HEK293 (cell line): Measurements from ENCODE around the gene ATG101.

Source experiments
- CTCF ChIA-PET: fragments of 350-600 bp; formaldehyde crosslinking; extraction: SDS; loops from one replicate; lab custom pipeline; 2021; ENCODE audit warnings: antibody characterized with exemption; lab: Yijun Ruan, JAX
- POLR2A ChIA-PET: fragments of 300-600 bp; formaldehyde crosslinking; extraction: SDS; loops from one replicate; lab custom pipeline; 2020; ENCODE audit warnings: antibody characterized with exemption, inconsistent platforms; lab: Yijun Ruan, JAX
- H3K27ac ChIP-seq: fragments of 200-500 bp; sonication (Bioruptor generic); 2 replicates; pipeline ENCODE4 v1.5.1; 2014; ENCODE audit warnings: low read depth, low read length, control low read depth, inconsistent platforms; ENCODE audit errors: extremely low read depth
- H3K36me3 ChIP-seq, 2 experiments: fragments of 200-500 bp in 1 of 2; sonication (Bioruptor generic) in 1 of 2; 1 replicate in 1 of 2; 2 replicates in 1 of 2; pipeline ENCODE4 v1.5.1; 2014 to 2017; ENCODE audit warnings: inconsistent platforms in 2 of 2, low read length in 2 of 2; ENCODE audit not compliant: control insufficient read depth in 2 of 2, insufficient read depth in 1 of 2
- H3K4me1 ChIP-seq: fragments of 200-500 bp; sonication (Bioruptor generic); 2 replicates; pipeline ENCODE4 v1.5.1; 2014; ENCODE audit warnings: mild to moderate bottlenecking, low read length, inconsistent platforms; ENCODE audit not compliant: control insufficient read depth, insufficient read depth
- H3K4me3 ChIP-seq: 2 replicates; pipeline ENCODE4 v1.5.1; 2011; ENCODE audit warnings: low read depth, mild to moderate bottlenecking, control low read depth, low read length, moderate library complexity
- H3K9me3 ChIP-seq: fragments of 200-500 bp; sonication (Bioruptor generic); 2 replicates; pipeline ENCODE4 v1.5.1; 2014; ENCODE audit warnings: low read depth, low read length, inconsistent platforms; ENCODE audit not compliant: control insufficient read depth, insufficient read depth
- GLI2 ChIP-seq: fragments of 450-650 bp; formaldehyde crosslinking; IDR thresholded peaks from 2 replicates; pipeline ENCODE4; 2017; ENCODE audit warnings: missing biosample characterization, missing genetic modification characterization, low read depth, borderline replicate concordance
- GLIS1 ChIP-seq: fragments of 450-650 bp; formaldehyde crosslinking; IDR thresholded peaks from 2 replicates; pipeline ENCODE4 v1.5.1; 2016; ENCODE audit warnings: missing biosample characterization, missing genetic modification characterization
- GLIS2 ChIP-seq: fragments of 450-650 bp; formaldehyde crosslinking; IDR thresholded peaks from 2 replicates; pipeline ENCODE4 v1.5.1; 2016; ENCODE audit warnings: missing biosample characterization, missing genetic modification characterization
- KLF7 ChIP-seq: fragments of 450-650 bp; formaldehyde crosslinking; IDR thresholded peaks from 2 replicates; pipeline ENCODE4 v1.5.1; 2016; ENCODE audit warnings: missing biosample characterization, missing genetic modification characterization, borderline replicate concordance
- OSR2 ChIP-seq: fragments of 450-650 bp; formaldehyde crosslinking; IDR thresholded peaks from 2 replicates; pipeline ENCODE4 v1.5.1; 2016; ENCODE audit warnings: missing biosample characterization, missing genetic modification characterization
- ZNF175 ChIP-seq: fragments of 450-650 bp; formaldehyde crosslinking; IDR thresholded peaks from 2 replicates; pipeline ENCODE4 v1.5.1; 2016; ENCODE audit warnings: missing biosample characterization, missing genetic modification characterization
- ZNF184 ChIP-seq: fragments of 450-650 bp; IDR thresholded peaks from 2 replicates; pipeline ENCODE4 v1.5.1; 2018; ENCODE audit warnings: missing biosample characterization, mild to moderate bottlenecking, missing genetic modification characterization
- ZNF2 ChIP-seq: fragments of 450-650 bp; formaldehyde crosslinking; IDR thresholded peaks from 2 replicates; pipeline ENCODE4 v1.5.1; 2016; ENCODE audit warnings: missing biosample characterization, missing genetic modification characterization
- ZNF521 ChIP-seq: fragments of 450-650 bp; formaldehyde crosslinking; IDR thresholded peaks from 2 replicates; pipeline ENCODE4 v1.5.1; 2017; ENCODE audit warnings: missing biosample characterization, mild to moderate bottlenecking, missing genetic modification characterization
- ZNF585B ChIP-seq: fragments of 450-650 bp; formaldehyde crosslinking; IDR thresholded peaks from 2 replicates; pipeline ENCODE4 v1.5.1; 2016; ENCODE audit warnings: missing biosample characterization, missing genetic modification characterization
- ZNF626 ChIP-seq: fragments of 450-650 bp; sonication (Bioruptor Pico); formaldehyde crosslinking; IDR thresholded peaks from 2 replicates; pipeline ENCODE4 v1.5.1; 2018; ENCODE audit warnings: missing biosample characterization, missing genetic modification characterization, inconsistent platforms
- ZNF654 ChIP-seq: fragments of 450-650 bp; formaldehyde crosslinking; IDR thresholded peaks from 2 replicates; pipeline ENCODE4 v1.5.1; 2016; ENCODE audit warnings: low read depth, missing biosample characterization, missing genetic modification characterization
- ZNF791 ChIP-seq: fragments of 450-650 bp; formaldehyde crosslinking; IDR thresholded peaks from 2 replicates; pipeline ENCODE4 v1.5.1; 2016; ENCODE audit warnings: missing biosample characterization, missing genetic modification characterization
- ZNF837 ChIP-seq: fragments of 450-650 bp; formaldehyde crosslinking; IDR thresholded peaks from 2 replicates; pipeline ENCODE4 v1.5.1; 2016; ENCODE audit warnings: missing biosample characterization, missing genetic modification characterization
- ZSCAN30 ChIP-seq: fragments of 450-650 bp; IDR thresholded peaks from 2 replicates; pipeline ENCODE4 v1.5.1; 2018; ENCODE audit warnings: missing biosample characterization, mild to moderate bottlenecking, missing genetic modification characterization, moderate library complexity
- TF ChIP-seq, protein P1 (sequence below): fragments of 450-650 bp; formaldehyde crosslinking; IDR thresholded peaks from 2 replicates; pipeline ENCODE4 v1.5.1; 2016; ENCODE audit warnings: missing biosample characterization, missing genetic modification characterization, borderline replicate concordance
- TF ChIP-seq, protein P2 (sequence below): fragments of 450-650 bp; formaldehyde crosslinking; IDR thresholded peaks from 2 replicates; pipeline ENCODE4 v1.5.1; 2016; ENCODE audit warnings: missing biosample characterization, missing genetic modification characterization
- TF ChIP-seq, protein P3 (sequence below): fragments of 450-650 bp; formaldehyde crosslinking; IDR thresholded peaks from 2 replicates; pipeline ENCODE4 v1.5.1; 2016; ENCODE audit warnings: missing biosample characterization, missing genetic modification characterization
- TF ChIP-seq, protein P4 (sequence below): fragments of 450-650 bp; IDR thresholded peaks from 2 replicates; pipeline ENCODE4 v1.5.1; 2018; ENCODE audit warnings: missing biosample characterization, mild to moderate bottlenecking, missing genetic modification characterization
- TF ChIP-seq, protein P5 (sequence below): fragments of 450-650 bp; IDR thresholded peaks from 2 replicates; pipeline ENCODE4 v1.5.1; 2018; ENCODE audit warnings: missing biosample characterization, missing genetic modification characterization
- TF ChIP-seq, protein P6 (sequence below): fragments of 450-650 bp; formaldehyde crosslinking; IDR thresholded peaks from 2 replicates; pipeline ENCODE4 v1.5.0; 2017; ENCODE audit warnings: missing biosample characterization, missing genetic modification characterization, borderline replicate concordance

The ATG101 gene

DNA sequence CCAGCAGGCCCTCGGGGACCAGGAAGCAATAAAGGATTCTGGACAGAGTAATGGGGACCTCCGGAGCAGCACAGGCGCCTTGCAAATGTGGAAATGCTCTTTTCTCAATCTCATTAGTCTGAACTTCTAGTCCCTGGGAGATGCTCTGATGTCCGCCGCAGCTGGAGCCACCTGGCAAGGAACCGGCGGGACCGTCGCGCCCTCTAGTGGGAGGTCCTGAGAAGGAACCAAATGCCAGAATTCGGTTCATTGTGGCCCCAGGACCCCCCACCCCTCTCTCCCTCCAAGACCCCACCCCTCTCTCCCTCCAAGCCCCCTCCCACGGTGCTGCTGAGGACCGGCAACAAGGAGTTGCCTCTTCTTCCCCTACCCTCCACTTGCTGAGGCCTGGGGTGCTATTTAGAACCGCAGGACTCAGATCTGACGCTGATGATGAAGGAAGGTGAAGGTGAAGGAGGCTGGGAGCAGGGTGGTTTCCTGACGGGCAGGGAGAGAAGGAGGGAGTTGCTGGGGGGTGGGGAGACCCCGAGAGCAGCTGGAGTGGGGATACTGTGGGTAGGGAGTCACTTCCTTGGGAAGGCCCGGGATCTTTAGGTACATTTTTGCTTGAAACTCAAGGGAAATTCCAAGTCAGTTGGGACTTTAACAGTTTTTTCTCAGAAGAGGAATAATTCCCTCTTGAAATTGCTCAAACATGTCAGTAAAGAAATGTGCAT is 52.2 kb downstream of the ATG101 start:
- ChIA-PET CTCF (interaction anchor here (0.6 to 5.8 kb wide), 34 partner anchors 9 to 779 kb away, joined by 3 to 91 read pairs (median 4); partner anchors contain the start of gene ATG101), POLR2A (no interaction called here)
- Histone ChIP-seq H3K4me3 (no peak overlapping the region), H3K36me3 (no peaks in the 10 kb centered on the region), H3K9me3 (no peaks in the 10 kb centered on the region), H3K27ac (no peak overlapping the region), H3K4me1 (peaks cover 6% of the 10 kb centered on the region; the same call in 1 of the 2 replicates)
- TF ChIP-seq ZSCAN30 (tag by site-specific recombination), result peak; percentile 30; the same call in 1 of the 2 replicates
- peak; percentile 86 for TF ChIP-seq ZNF2 (tag by site-specific recombination)
- TF ChIP-seq ZNF654 (tag by site-specific recombination), result peak; percentile 75
- no peak for TF ChIP-seq ZNF626
- TF ChIP-seq, protein P1, sequence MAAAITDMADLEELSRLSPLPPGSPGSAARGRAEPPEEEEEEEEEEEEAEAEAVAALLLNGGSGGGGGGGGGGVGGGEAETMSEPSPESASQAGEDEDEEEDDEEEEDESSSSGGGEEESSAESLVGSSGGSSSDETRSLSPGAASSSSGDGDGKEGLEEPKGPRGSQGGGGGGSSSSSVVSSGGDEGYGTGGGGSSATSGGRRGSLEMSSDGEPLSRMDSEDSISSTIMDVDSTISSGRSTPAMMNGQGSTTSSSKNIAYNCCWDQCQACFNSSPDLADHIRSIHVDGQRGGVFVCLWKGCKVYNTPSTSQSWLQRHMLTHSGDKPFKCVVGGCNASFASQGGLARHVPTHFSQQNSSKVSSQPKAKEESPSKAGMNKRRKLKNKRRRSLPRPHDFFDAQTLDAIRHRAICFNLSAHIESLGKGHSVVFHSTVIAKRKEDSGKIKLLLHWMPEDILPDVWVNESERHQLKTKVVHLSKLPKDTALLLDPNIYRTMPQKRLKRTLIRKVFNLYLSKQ (tag by site-specific recombination), result no peak
- TF ChIP-seq, protein P2, sequence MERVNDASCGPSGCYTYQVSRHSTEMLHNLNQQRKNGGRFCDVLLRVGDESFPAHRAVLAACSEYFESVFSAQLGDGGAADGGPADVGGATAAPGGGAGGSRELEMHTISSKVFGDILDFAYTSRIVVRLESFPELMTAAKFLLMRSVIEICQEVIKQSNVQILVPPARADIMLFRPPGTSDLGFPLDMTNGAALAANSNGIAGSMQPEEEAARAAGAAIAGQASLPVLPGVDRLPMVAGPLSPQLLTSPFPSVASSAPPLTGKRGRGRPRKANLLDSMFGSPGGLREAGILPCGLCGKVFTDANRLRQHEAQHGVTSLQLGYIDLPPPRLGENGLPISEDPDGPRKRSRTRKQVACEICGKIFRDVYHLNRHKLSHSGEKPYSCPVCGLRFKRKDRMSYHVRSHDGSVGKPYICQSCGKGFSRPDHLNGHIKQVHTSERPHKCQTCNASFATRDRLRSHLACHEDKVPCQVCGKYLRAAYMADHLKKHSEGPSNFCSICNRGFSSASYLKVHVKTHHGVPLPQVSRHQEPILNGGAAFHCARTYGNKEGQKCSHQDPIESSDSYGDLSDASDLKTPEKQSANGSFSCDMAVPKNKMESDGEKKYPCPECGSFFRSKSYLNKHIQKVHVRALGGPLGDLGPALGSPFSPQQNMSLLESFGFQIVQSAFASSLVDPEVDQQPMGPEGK (tag by site-specific recombination), result peak; percentile 43
- TF ChIP-seq, protein P3, sequence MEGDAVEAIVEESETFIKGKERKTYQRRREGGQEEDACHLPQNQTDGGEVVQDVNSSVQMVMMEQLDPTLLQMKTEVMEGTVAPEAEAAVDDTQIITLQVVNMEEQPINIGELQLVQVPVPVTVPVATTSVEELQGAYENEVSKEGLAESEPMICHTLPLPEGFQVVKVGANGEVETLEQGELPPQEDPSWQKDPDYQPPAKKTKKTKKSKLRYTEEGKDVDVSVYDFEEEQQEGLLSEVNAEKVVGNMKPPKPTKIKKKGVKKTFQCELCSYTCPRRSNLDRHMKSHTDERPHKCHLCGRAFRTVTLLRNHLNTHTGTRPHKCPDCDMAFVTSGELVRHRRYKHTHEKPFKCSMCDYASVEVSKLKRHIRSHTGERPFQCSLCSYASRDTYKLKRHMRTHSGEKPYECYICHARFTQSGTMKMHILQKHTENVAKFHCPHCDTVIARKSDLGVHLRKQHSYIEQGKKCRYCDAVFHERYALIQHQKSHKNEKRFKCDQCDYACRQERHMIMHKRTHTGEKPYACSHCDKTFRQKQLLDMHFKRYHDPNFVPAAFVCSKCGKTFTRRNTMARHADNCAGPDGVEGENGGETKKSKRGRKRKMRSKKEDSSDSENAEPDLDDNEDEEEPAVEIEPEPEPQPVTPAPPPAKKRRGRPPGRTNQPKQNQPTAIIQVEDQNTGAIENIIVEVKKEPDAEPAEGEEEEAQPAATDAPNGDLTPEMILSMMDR, result peak; percentile 33; the same call in 1 of the 2 replicates
- TF ChIP-seq, protein P4, sequence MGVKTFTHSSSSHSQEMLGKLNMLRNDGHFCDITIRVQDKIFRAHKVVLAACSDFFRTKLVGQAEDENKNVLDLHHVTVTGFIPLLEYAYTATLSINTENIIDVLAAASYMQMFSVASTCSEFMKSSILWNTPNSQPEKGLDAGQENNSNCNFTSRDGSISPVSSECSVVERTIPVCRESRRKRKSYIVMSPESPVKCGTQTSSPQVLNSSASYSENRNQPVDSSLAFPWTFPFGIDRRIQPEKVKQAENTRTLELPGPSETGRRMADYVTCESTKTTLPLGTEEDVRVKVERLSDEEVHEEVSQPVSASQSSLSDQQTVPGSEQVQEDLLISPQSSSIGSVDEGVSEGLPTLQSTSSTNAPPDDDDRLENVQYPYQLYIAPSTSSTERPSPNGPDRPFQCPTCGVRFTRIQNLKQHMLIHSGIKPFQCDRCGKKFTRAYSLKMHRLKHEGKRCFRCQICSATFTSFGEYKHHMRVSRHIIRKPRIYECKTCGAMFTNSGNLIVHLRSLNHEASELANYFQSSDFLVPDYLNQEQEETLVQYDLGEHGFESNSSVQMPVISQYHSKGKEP, result 0 out of 2 replicates have a peak, but pooled peaks have one; percentile 17
- TF ChIP-seq GLIS1 (tag by site-specific recombination), result peak; percentile 68; the same call in 1 of the 2 replicates
- peak; percentile 72 for TF ChIP-seq GLIS2 (tag by site-specific recombination)

DNA sequence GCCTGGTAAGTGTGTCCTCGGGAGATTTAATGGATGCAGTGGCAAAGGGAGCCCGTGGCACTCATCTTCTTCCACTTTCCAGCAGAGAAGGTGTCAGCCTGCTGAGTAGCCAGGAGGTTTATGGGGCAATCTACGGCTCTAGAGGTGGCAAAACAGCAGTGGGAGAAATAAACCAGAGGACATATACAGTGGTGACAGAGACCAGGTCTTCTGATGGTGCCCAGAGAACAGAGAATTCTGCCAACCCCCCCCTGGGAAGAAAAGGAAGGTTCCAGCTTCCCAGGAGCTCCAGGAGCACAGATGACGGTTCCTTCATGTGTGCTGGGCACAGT is 52.7 kb downstream of the ATG101 start:
- TF ChIP-seq ZNF184 (tag by site-specific recombination) (no peak), ZNF837 (tag by site-specific recombination) (no peak), GLI2 (no peak), ZNF791 (tag by site-specific recombination) (no peak), ZNF521 (tag by site-specific recombination) (no peak), OSR2 (tag by site-specific recombination) (no peak), KLF7 (tag by site-specific recombination) (no peak), ZNF585B (no peak), ZNF175 (tag by site-specific recombination) (no peak)
- TF ChIP-seq, protein P5, sequence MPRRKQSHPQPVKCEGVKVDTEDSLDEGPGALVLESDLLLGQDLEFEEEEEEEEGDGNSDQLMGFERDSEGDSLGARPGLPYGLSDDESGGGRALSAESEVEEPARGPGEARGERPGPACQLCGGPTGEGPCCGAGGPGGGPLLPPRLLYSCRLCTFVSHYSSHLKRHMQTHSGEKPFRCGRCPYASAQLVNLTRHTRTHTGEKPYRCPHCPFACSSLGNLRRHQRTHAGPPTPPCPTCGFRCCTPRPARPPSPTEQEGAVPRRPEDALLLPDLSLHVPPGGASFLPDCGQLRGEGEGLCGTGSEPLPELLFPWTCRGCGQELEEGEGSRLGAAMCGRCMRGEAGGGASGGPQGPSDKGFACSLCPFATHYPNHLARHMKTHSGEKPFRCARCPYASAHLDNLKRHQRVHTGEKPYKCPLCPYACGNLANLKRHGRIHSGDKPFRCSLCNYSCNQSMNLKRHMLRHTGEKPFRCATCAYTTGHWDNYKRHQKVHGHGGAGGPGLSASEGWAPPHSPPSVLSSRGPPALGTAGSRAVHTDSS, result no peak
- TF ChIP-seq, protein P6, sequence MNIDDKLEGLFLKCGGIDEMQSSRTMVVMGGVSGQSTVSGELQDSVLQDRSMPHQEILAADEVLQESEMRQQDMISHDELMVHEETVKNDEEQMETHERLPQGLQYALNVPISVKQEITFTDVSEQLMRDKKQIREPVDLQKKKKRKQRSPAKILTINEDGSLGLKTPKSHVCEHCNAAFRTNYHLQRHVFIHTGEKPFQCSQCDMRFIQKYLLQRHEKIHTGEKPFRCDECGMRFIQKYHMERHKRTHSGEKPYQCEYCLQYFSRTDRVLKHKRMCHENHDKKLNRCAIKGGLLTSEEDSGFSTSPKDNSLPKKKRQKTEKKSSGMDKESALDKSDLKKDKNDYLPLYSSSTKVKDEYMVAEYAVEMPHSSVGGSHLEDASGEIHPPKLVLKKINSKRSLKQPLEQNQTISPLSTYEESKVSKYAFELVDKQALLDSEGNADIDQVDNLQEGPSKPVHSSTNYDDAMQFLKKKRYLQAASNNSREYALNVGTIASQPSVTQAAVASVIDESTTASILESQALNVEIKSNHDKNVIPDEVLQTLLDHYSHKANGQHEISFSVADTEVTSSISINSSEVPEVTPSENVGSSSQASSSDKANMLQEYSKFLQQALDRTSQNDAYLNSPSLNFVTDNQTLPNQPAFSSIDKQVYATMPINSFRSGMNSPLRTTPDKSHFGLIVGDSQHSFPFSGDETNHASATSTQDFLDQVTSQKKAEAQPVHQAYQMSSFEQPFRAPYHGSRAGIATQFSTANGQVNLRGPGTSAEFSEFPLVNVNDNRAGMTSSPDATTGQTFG (tag by site-specific recombination), result no peak
- no peak overlapping the region for H3K27ac ChIP-seq
- H3K36me3 ChIP-seq, result no peaks in the 10 kb centered on the region

More for the DNA sequence above, 52.7 kb downstream of the ATG101 start:
- ChIA-PET CTCF (interaction anchor here (0.7 to 5.8 kb wide), 16 partner anchors 13 to 748 kb away, joined by 3 to 91 read pairs (median 4); partner anchors contain the start of gene ATG101), POLR2A (interaction anchor here (1.0 kb wide), 1 partner anchor 79 kb away, joined by 3 read pairs; no protein-coding TSS in a partner anchor)
- Histone ChIP-seq H3K4me1 (peaks cover 6% of the 10 kb centered on the region; the same call in 1 of the 2 replicates), H3K4me3 (no peak overlapping the region), H3K9me3 (no peaks in the 10 kb centered on the region)
